Heart left ventricle (tissue), 13 donors: ENCODE results near the gene ACP7.

Experiments
- POLR2A ChIP-seq, 2 donors: fragments of 450-650 bp; IDR thresholded peaks; one replicate each; pipeline ENCODE4 v1.6.1; 2017; ENCODE audit warnings: antibody characterized with exemption in 2 of 2, mild to moderate bottlenecking in 2 of 2, moderate library complexity in 2 of 2
- TF ChIP-seq, protein P1 (sequence below), 12 donors: fragments of 200-600 bp; sonication (generic) in 4 of 12; IDR thresholded peaks; one replicate each; pipeline versions ENCODE4 v1.5.0 to v1.8.0; 2018 to 2022; ENCODE audit warnings: antibody characterized with exemption in 12 of 12, mild to moderate bottlenecking in 5 of 12
- donor health status: ischemic (EF 13 %, LVEDD 7.1; RV severe dilation, severe dysfunction).
- donor health status: DM: no; HTN: yes; CAD: no.
- donor health status: DM: no; HTN: no; CAD: no.
- donor health status: ischemic (EF 25% LVEDD 6.9; RV normal size, moderate dysfunction).
- donor health status: ischemic (EF 25% LVEDD 5.7; RV mildly dilated, moderate dysfunction).
- donor health status: ischemic (EF 35%, LVEDD 5.7; RV mildly dilated, moderate dysfunction).
- donor health status: nonischemic (EF 11% LVEDD 7.7; RV severe dilation, severe dysfunction).
- donor health status: DM: yes; HTN: yes; CAD: no.
- donor health status: PGD.
- donor health status: ischemic (EF 29% LVEDD 5.4; RV normal size, mild dysfunction).
- donor health status: nonischemic (EF 23%, LVEDD 6.1; RV moderate dilation, normal function).

DNA sequence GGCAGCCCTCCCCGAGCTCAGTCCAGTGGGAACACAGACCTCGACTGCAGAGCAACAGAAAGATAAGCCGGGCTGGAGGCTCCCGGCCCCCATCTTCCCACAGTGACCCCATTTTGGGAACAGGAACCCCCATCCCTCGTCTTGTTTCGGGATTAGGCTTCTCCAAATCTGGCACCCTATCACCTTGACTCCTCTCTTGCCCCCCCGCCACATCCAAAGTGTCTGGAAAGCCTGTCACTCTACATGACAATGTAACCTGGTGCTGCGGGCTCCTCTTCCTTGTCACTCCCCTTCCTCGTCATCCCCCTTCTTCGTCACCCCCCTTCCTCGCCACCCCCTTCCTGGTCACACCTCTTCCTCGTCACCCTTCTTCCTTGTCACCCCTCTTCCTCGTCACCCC, 51.5 kb downstream of the ACP7 start:
- TF ChIP-seq, protein P1, sequence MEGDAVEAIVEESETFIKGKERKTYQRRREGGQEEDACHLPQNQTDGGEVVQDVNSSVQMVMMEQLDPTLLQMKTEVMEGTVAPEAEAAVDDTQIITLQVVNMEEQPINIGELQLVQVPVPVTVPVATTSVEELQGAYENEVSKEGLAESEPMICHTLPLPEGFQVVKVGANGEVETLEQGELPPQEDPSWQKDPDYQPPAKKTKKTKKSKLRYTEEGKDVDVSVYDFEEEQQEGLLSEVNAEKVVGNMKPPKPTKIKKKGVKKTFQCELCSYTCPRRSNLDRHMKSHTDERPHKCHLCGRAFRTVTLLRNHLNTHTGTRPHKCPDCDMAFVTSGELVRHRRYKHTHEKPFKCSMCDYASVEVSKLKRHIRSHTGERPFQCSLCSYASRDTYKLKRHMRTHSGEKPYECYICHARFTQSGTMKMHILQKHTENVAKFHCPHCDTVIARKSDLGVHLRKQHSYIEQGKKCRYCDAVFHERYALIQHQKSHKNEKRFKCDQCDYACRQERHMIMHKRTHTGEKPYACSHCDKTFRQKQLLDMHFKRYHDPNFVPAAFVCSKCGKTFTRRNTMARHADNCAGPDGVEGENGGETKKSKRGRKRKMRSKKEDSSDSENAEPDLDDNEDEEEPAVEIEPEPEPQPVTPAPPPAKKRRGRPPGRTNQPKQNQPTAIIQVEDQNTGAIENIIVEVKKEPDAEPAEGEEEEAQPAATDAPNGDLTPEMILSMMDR (IDR thresholded peaks at IDR 0.05), result no peak
- TF ChIP-seq POLR2A (IDR thresholded peaks at IDR 0.05), result no peak
